ENCODE measurements around the gene ENKUR.

DNA sequence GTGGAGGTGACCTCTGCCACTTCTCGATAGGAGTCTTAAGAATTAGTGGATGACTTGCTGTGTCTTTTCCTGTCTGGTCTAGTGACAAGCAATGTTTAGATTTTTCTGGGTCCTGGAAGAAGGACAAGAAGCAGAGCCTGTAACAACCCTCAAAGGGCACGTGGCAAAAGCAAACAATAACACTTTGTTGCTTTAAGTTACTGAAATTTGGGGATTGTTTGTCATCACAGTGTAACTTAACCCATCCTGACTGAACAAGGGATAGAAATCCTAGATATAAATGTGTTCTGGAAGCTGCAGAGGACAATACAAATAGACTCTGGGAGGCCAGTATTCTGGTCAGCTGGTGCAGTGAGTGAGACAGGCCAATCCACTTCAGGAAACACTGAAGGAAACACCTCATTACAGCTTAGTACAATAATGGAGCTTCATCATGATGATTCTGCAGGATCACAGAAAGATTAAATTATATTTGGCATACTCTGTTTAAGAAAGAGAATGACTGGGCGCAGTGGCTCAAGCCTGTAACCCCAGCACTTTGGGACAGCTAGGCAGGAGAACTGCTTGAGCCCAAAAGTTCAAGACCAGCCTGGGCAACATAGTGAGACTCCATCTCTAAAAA is 23.3 kb downstream of the ENKUR start:
- TF ChIP-seq, protein P1, sequence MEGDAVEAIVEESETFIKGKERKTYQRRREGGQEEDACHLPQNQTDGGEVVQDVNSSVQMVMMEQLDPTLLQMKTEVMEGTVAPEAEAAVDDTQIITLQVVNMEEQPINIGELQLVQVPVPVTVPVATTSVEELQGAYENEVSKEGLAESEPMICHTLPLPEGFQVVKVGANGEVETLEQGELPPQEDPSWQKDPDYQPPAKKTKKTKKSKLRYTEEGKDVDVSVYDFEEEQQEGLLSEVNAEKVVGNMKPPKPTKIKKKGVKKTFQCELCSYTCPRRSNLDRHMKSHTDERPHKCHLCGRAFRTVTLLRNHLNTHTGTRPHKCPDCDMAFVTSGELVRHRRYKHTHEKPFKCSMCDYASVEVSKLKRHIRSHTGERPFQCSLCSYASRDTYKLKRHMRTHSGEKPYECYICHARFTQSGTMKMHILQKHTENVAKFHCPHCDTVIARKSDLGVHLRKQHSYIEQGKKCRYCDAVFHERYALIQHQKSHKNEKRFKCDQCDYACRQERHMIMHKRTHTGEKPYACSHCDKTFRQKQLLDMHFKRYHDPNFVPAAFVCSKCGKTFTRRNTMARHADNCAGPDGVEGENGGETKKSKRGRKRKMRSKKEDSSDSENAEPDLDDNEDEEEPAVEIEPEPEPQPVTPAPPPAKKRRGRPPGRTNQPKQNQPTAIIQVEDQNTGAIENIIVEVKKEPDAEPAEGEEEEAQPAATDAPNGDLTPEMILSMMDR (IDR thresholded peaks at IDR 0.05), result no peak
- TF ChIP-seq POLR2A (IDR thresholded peaks at IDR 0.05), result no peak
- no peak for TF ChIP-seq POLR2AphosphoS5 (IDR thresholded peaks at IDR 0.05)

All from gastroesophageal sphincter (tissue), 3 donors.